H9 (cell line): Measurements from ENCODE around the gene PITPNM3. TPM values are rescaled to one million over a fixed set of nuclear protein-coding genes. Genes with fewer than 3 reads are reported as not detected.

ENCODE experiments used
- DNase-seq: peaks from one replicate; pipeline ENCODE4 v3.0.0-alpha.2; 2017
- H2AFZ ChIP-seq: one replicate; pipeline ENCODE4 v1.6.1; 2013; ENCODE audit warnings: mild to moderate bottlenecking, low read length, control low read depth, moderate library complexity
- H2AK5ac ChIP-seq: 2 replicates; pipeline ENCODE4 v1.6.1; 2013; ENCODE audit warnings: low read length, control low read depth, mixed read lengths; ENCODE audit not compliant: insufficient read length
- H2BK120ac ChIP-seq: one replicate; pipeline ENCODE4 v1.6.1; 2013; ENCODE audit warnings: low read depth, mild to moderate bottlenecking, low read length, control low read depth, inconsistent platforms; ENCODE audit not compliant: poor library complexity, severe bottlenecking
- H2BK12ac ChIP-seq: 2 replicates; pipeline ENCODE4 v1.6.1; 2013; ENCODE audit warnings: low read length, control low read depth, mixed read lengths, low read depth; ENCODE audit not compliant: insufficient read length
- H2BK15ac ChIP-seq: 2 replicates; pipeline ENCODE4 v1.6.1; 2013; ENCODE audit warnings: low read depth, low read length, control low read depth
- H2BK20ac ChIP-seq: one replicate; pipeline ENCODE4 v1.6.1; 2013; ENCODE audit warnings: low read depth, mild to moderate bottlenecking, low read length, control low read depth, inconsistent platforms; ENCODE audit not compliant: poor library complexity, severe bottlenecking
- H2BK5ac ChIP-seq: 2 replicates; pipeline ENCODE4 v1.6.1; 2013; ENCODE audit warnings: low read length, control low read depth, mixed read lengths; ENCODE audit not compliant: insufficient read length
- H3K14ac ChIP-seq: 2 replicates; pipeline ENCODE4 v1.6.1; 2013; ENCODE audit warnings: low read length, control low read depth; ENCODE audit not compliant: insufficient read depth
- H3K18ac ChIP-seq: 2 replicates; pipeline ENCODE4 v1.6.1; 2013; ENCODE audit warnings: low read depth, mild to moderate bottlenecking, mixed read lengths, low read length, control low read depth; ENCODE audit not compliant: insufficient read length
- H3K23ac ChIP-seq: 2 replicates; pipeline ENCODE4 v1.6.1; 2013; ENCODE audit warnings: low read length, control low read depth, mixed read lengths, low read depth; ENCODE audit not compliant: insufficient read length
- H3K23me2 ChIP-seq: 2 replicates; pipeline ENCODE4 v1.6.1; 2013; ENCODE audit warnings: low read depth, mild to moderate bottlenecking, mixed read lengths, low read length, control low read depth; ENCODE audit not compliant: insufficient read length, poor library complexity, severe bottlenecking
- H3K27ac ChIP-seq: 2 replicates; pipeline ENCODE4 v1.5.1; 2013; ENCODE audit warnings: low read length, control low read depth, mixed read lengths, low read depth; ENCODE audit not compliant: insufficient read length
- H3K27me3 ChIP-seq: 2 replicates; pipeline ENCODE4 v1.6.1; 2013; ENCODE audit warnings: low read length, control low read depth, inconsistent platforms; ENCODE audit not compliant: insufficient read depth
- H3K4ac ChIP-seq: 2 replicates; pipeline ENCODE4 v1.6.1; 2013; ENCODE audit warnings: low read depth, mild to moderate bottlenecking, control low read depth, inconsistent platforms, low read length, moderate library complexity
- H3K4me1 ChIP-seq: 2 replicates; pipeline ENCODE4 v1.6.1; 2013; ENCODE audit warnings: low read length, control low read depth, inconsistent platforms; ENCODE audit not compliant: insufficient read depth
- H3K4me2 ChIP-seq: 2 replicates; pipeline ENCODE4 v1.6.1; 2013; ENCODE audit warnings: low read length, control low read depth, mixed read lengths; ENCODE audit not compliant: insufficient read length, insufficient read depth
- H3K56ac ChIP-seq: 2 replicates; pipeline ENCODE4 v1.6.1; 2013; ENCODE audit warnings: low read depth, mild to moderate bottlenecking, mixed read lengths, low read length, control low read depth; ENCODE audit not compliant: insufficient read length
- H3K79me1 ChIP-seq: 2 replicates; pipeline ENCODE4 v1.6.1; 2013; ENCODE audit warnings: low read depth, mild to moderate bottlenecking, moderate library complexity, low read length, control low read depth, inconsistent platforms; ENCODE audit not compliant: insufficient read depth, poor library complexity, severe bottlenecking
- H3K79me2 ChIP-seq: 2 replicates; pipeline ENCODE4 v1.6.1; 2013; ENCODE audit warnings: low read length, control low read depth, inconsistent platforms; ENCODE audit not compliant: insufficient read depth
- H3K9ac ChIP-seq: 2 replicates; pipeline ENCODE4 v1.6.1; 2013; ENCODE audit warnings: low read length, control low read depth, mixed read lengths; ENCODE audit not compliant: insufficient read length; ENCODE audit errors: extremely low read depth
- H3K9me3 ChIP-seq: one replicate; pipeline ENCODE4 v1.6.1; 2013; ENCODE audit warnings: low read depth, low read length, inconsistent platforms; ENCODE audit not compliant: control insufficient read depth
- H3T11ph ChIP-seq: one replicate; pipeline ENCODE4 v1.6.1; 2013; ENCODE audit warnings: mild to moderate bottlenecking, low read length, control low read depth, inconsistent platforms
- H4K20me1 ChIP-seq: one replicate; pipeline ENCODE4 v1.6.1; 2013; ENCODE audit not compliant: control insufficient read depth, insufficient read length, insufficient read depth
- H4K5ac ChIP-seq: 2 replicates; pipeline ENCODE4 v1.6.1; 2013; ENCODE audit warnings: low read depth, mild to moderate bottlenecking, mixed read lengths, low read length, control low read depth; ENCODE audit not compliant: insufficient read length
- H4K8ac ChIP-seq: replicated peaks from 2 replicates; pipeline ENCODE4 v1.6.1; 2013; ENCODE audit warnings: low read length, control low read depth, mixed read lengths, low read depth; ENCODE audit not compliant: insufficient read length
- H4K91ac ChIP-seq: 2 replicates; pipeline ENCODE4 v1.6.1; 2013; ENCODE audit warnings: low read depth, mild to moderate bottlenecking, moderate library complexity, mixed read lengths, low read length, control low read depth; ENCODE audit not compliant: insufficient read length
- H3K27ac Mint-ChIP-seq, 3 experiments: 2 replicates in 2 of 3; 3 replicates in 1 of 3; pipeline ENCODE4 v1.8.0; 2020 to 2021; ENCODE audit warnings: mixed read lengths in 3 of 3, mild to moderate bottlenecking in 1 of 3, moderate library complexity in 1 of 3
- H3K27me3 Mint-ChIP-seq: 2 replicates; pipeline ENCODE4 v1.8.0; 2021; ENCODE audit warnings: low read depth, mild to moderate bottlenecking, moderate library complexity, mixed read lengths
- H3K36me3 Mint-ChIP-seq, 3 experiments: 2 replicates in 2 of 3; 3 replicates in 1 of 3; pipeline ENCODE4 v1.8.0; 2020 to 2021; ENCODE audit warnings: low read depth in 3 of 3, mixed read lengths in 3 of 3; ENCODE audit not compliant: insufficient read depth in 1 of 3
- H3K4me1 Mint-ChIP-seq, 2 experiments: 2 replicates each; pipeline ENCODE4 v1.8.0; 2020; ENCODE audit warnings: mixed read lengths in 2 of 2
- H3K4me3 Mint-ChIP-seq, 2 experiments: 2 replicates in 1 of 2; 3 replicates in 1 of 2; pipeline ENCODE4 v1.8.0; 2020 to 2021; ENCODE audit warnings: mild to moderate bottlenecking in 2 of 2, mixed read lengths in 2 of 2, moderate library complexity in 1 of 2
- H3K9me3 Mint-ChIP-seq, 2 experiments: 2 replicates in 1 of 2; 3 replicates in 1 of 2; pipeline ENCODE4 v1.8.0; 2020; ENCODE audit warnings: mild to moderate bottlenecking in 2 of 2, mixed read lengths in 2 of 2, moderate library complexity in 1 of 2
- WGBS: extraction: QIAGEN DNeasy Blood & Tissue Kit; methylation state at CpG from one replicate; pipeline ENCODE4 v1.1.7; 2013; ENCODE audit warnings: missing lambda C conversion rate, low lambda C conversion rate, mixed read lengths; ENCODE audit not compliant: insufficient read length; ENCODE audit errors: extremely low coverage; 5-methylcytosine and 5-hydroxymethylcytosine counted together
- total RNA-seq: library from RNA; stranded (reverse); gene quantifications from 2 replicates; pipeline ENCODE4 v1.2.1, GENCODE V29; 2021
- TF ChIP-seq, protein P1 (sequence below): fragments of 200-600 bp; sonication (generic); conservative IDR thresholded peaks from 3 replicates; pipeline ENCODE4 v1.8.0; 2021; ENCODE audit warnings: antibody characterized with exemption, mild to moderate bottlenecking

PITPNM3 gene
- total RNA-seq, 1 experiment from 2014 or later, result 3.4 TPM

DNA sequence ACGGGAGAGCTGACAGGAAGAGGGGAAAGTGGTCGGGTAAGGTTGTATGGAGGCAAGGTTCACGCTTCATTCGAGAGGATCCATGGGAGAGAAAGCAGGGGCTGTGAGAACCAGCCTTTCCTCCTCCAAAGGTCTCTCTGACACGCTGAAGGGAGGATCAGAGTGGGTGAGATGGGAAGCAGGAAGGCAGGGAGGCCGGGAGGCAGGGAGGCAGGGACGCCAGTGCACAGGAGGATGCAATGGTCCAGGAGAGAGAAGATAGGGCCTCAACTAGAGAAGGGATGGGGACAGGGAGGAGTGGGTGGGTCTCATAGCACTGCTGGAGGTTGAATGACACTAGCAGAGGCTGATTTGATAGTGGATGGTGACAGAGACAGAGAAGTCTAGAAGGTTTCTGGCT lies 58.0 kb downstream of the PITPNM3 start:
- Histone ChIP-seq H3K27ac (no peak overlapping the region), H2AK5ac (no peak overlapping the region), H3K23ac (no peak overlapping the region), H2BK12ac (no peak overlapping the region), H3K14ac (no peak overlapping the region), H4K5ac (no peak overlapping the region), H2BK20ac (no peak overlapping the region), H3K18ac (no peak overlapping the region), H3K4me2 (no peak overlapping the region), H3K56ac (no peak overlapping the region), H2AFZ (no peak overlapping the region), H3K23me2 (peaks cover 3% of the 10 kb centered on the region), H2BK15ac (no peak overlapping the region), H3K79me1 (no peaks in the 10 kb centered on the region), H3K79me2 (no peaks in the 10 kb centered on the region), H4K91ac (no peak overlapping the region), H3K4me1 (peaks cover 8% of the 10 kb centered on the region; the same call in 1 of the 2 replicates), H4K8ac (no peak overlapping the region), H3T11ph (no peak overlapping the region), H2BK120ac (no peak overlapping the region), H3K9me3 (no peaks in the 10 kb centered on the region), H4K20me1 (no peaks in the 10 kb centered on the region), H3K27me3 (no peaks in the 10 kb centered on the region), H3K4ac (no peak overlapping the region), H3K9ac (no peak overlapping the region), H2BK5ac (no peak overlapping the region)
- WGBS, result no CpG with 5 or more reads among the region's 7 CpGs
- Mint-ChIP-seq H3K4me3 (no peak overlapping the region; a peak in 1 of 5 replicates), H3K4me1 (peaks cover 53 to 59% of the 10 kb centered on the region in 2 experiments), H3K27me3 (peaks cover 11% of the 10 kb centered on the region), H3K36me3 (peaks cover 0 to 3% (median 3%) of the 10 kb centered on the region in 3 experiments; a peak in 1 of 7 replicates), H3K9me3 (no peaks in the 10 kb centered on the region; a peak in 1 of 5 replicates), H3K27ac (no peak overlapping the region; a peak in 1 of 7 replicates)
- no peak for DNase-seq
- TF ChIP-seq, protein P1, sequence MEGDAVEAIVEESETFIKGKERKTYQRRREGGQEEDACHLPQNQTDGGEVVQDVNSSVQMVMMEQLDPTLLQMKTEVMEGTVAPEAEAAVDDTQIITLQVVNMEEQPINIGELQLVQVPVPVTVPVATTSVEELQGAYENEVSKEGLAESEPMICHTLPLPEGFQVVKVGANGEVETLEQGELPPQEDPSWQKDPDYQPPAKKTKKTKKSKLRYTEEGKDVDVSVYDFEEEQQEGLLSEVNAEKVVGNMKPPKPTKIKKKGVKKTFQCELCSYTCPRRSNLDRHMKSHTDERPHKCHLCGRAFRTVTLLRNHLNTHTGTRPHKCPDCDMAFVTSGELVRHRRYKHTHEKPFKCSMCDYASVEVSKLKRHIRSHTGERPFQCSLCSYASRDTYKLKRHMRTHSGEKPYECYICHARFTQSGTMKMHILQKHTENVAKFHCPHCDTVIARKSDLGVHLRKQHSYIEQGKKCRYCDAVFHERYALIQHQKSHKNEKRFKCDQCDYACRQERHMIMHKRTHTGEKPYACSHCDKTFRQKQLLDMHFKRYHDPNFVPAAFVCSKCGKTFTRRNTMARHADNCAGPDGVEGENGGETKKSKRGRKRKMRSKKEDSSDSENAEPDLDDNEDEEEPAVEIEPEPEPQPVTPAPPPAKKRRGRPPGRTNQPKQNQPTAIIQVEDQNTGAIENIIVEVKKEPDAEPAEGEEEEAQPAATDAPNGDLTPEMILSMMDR, result no peak
